Stimulated activated CD8-positive, alpha-beta memory T cell treated with anti-CD3 and anti-CD28 coated beads, Interleukin-4, amount 100 ng/mL, for 1 hour (primary cell): Measurements from ENCODE around the gene ANGPTL4.
"Not testable (repeated sequence)": the region's sequence is repeated elsewhere in the genome, so short reads cannot be mapped to it uniquely, and the experiment has no call there.

Experiments used
- DNase-seq, 2 donors: peaks; one replicate each; pipeline ENCODE4 v3.0.0-alpha.2; 2020; ENCODE audit warnings: low read depth in 2 of 2, low spot score in 1 of 2

The ANGPTL4 gene

GRCh38 chr19:8389891-8390616, 26.1 kb downstream of the ANGPTL4 start, which contains the start of gene RAB11B:
TSS of gene RAB11B (plus strand) at chr19:8390360. CDS start at chr19:8390417, 57 bp downstream.
- peak; percentile 86 to 95 for DNase-seq

GRCh38 chr19:8390617-8390981, 26.6 kb downstream of the ANGPTL4 start:
- DNase-seq = peak; percentile 81 to 83

- DNase-seq = no peak
These were observed 27.5 kb downstream of the ANGPTL4 start for GRCh38 chr19:8391198-8392016.

- no peak for DNase-seq
These were observed 28.1 kb downstream of the ANGPTL4 start for GRCh38 chr19:8392017-8392591.

- no peak for DNase-seq
These were observed 29.4 kb downstream of the ANGPTL4 start for GRCh38 chr19:8393192-8393870.

- no peak for DNase-seq
These were observed 29.9 kb downstream of the ANGPTL4 start for GRCh38 chr19:8393871-8394250.

GRCh38 chr19:8395621-8396082, 31.7 kb downstream of the ANGPTL4 start:
- DNase-seq = no peak

- DNase-seq = no peak
These were observed 32.2 kb downstream of the ANGPTL4 start for GRCh38 chr19:8396185-8396562.

GRCh38 chr19:8396563-8397203, 32.7 kb downstream of the ANGPTL4 start:
- DNase-seq = peak in 1 of 2 donors; percentile 40

GRCh38 chr19:8397271-8397670, 33.3 kb downstream of the ANGPTL4 start:
- no peak for DNase-seq

- no peak for DNase-seq
These were observed 33.9 kb downstream of the ANGPTL4 start for GRCh38 chr19:8397746-8398310.

- no peak for DNase-seq
These were observed 34.4 kb downstream of the ANGPTL4 start for GRCh38 chr19:8398311-8398771.

- no peak for DNase-seq
These were observed 35.8 kb downstream of the ANGPTL4 start for GRCh38 chr19:8399681-8400188.

GRCh38 chr19:8401981-8402411, 38.0 kb downstream of the ANGPTL4 start:
- DNase-seq = no peak

GRCh38 chr19:8403098-8403819, 39.3 kb downstream of the ANGPTL4 start:
- no peak for DNase-seq

GRCh38 chr19:8403820-8404109, 39.8 kb downstream of the ANGPTL4 start:
- no peak for DNase-seq

- DNase-seq = no peak
These were observed 40.6 kb downstream of the ANGPTL4 start for GRCh38 chr19:8404391-8405151.

GRCh38 chr19:8410718-8411117, 46.8 kb downstream of the ANGPTL4 start:
- DNase-seq = not testable (repeated sequence)
